HG03060 (cell line): ENCODE data around the gene OPHN1.
"Not testable (repeated sequence)": the region's sequence is repeated elsewhere in the genome, so short reads cannot be mapped to it uniquely, and the experiment has no call there.

ENCODE experiments used
- ATAC-seq: cut with Tn5 transposase; IDR thresholded peaks from one replicate; pipeline ENCODE4 v1.9.1; 2021; ENCODE audit warnings: low read depth, moderate number of reproducible peaks; ENCODE audit not compliant: unreplicated experiment

Gene OPHN1

DNA sequence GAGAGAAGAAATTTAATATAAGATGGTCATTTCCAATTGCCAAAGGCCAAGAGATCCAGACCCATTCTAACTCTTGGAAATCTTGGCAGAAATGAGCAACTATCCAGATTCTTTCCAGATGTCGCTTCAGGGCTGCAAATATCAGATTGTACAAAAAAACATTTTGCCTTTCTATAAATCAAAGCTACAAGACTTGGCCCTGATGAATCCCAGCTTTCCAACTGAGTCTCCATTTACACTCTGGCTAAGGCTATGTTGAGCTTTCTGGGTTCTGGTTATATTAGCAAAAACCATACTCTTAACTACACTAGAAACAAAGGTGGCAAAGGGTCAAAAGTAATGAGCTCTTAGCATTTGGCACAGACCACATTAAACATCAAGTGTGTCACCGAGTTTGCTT lies 345.8 kb downstream of the OPHN1 start:
- ATAC-seq, result no peak

DNA sequence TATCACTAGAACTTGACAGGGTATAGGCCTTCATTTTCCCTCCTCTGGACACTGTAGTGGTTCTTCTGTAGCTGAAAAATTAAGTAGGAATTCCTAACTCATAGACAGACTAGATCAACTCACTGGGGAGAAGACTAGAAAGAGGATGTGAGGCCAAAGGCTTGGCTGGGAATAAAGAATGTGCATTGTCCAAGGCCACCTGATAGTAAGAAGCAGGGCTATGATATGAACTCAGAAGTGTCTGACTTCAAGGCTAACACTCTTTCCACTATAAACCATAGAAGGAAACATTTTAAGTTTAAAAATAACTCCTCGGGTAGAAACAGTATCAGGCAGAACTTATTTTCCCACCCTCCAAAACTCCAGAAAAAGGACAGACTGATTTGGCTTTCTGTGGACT lies 346.6 kb downstream of the OPHN1 start:
- ATAC-seq, result no peak

- no peak for ATAC-seq
Observed at GRCh38 chrX:68084765-68085164, 348.5 kb downstream of the OPHN1 start.

DNA sequence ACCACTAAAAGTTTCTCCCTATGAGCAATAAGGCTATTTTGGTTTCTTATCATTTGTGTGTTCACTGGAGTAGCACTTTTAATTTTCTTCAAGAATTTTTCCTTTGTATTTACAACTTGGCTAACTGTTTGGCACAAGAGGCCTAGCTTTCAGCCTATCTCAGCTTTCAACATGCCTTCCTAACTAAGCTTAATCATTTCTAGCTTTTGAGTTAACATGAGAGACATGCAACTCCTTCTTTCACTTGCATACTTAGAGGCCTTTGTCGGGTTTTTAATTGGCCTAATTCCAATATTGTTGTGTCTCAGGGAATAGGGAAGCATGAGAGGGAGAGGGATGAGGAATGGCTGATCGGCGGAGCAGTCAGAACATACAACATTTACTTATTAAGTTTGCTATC lies 349.8 kb downstream of the OPHN1 start:
- no peak for ATAC-seq

GRCh38 chrX:68079961-68080360 lies 353.3 kb downstream of the OPHN1 start:
- no peak for ATAC-seq

DNA sequence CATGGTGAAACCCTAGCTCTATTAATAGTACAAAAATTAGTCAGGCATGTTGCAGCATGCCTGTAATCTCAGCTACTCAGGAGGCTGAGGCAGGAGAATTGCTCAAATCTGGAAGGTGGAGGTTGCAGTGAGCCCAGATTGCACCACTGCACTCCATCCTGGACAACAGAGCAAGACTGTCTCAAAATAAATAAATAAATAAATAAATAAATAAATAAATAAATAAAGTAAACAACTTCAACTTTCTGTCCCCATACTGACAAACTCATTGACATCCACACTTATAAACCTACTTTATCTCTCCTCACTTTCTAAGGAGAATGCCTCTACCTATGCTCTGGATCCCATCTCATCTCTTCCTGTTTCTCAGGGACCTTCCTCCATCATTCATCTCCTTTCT lies 354.5 kb downstream of the OPHN1 start:
- ATAC-seq, result not testable (repeated sequence)

DNA sequence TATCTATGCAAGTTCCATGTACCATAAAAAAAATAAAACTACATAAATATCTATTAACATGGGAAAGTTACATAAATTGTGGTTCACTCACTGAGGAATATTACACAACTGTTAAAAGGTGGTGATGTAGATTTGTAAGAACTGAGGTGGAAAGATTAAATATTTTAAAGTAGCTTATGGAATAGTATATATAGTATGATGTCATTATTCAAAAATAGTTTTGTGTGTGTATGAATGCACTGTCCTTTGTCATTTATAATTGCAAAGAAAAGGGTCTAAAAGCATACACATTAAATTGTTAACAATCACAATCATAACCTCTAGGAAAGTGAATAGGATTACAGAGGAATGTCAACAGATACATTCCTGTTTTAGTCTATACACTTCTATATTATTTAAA lies 355.9 kb downstream of the OPHN1 start:
- ATAC-seq, result no peak

DNA sequence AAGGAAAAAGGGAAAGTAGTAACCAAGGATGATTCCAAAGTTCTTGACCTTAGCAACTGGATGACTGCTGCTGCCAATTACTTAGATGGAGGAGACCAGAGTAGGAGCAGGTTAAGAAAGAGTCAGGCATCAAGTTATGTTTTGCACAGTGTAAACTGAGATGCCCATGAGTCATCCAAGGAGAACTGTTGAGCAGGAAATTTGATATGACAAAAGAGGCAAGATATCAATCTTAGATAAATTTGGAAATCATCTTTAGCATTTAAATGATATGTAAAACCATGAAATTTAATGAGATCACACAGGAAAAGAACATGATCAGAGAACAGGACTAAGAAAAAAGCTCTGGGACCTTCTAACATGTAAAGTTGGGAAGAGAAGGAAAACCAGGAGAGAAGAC lies 361.3 kb downstream of the OPHN1 start:
- no peak for ATAC-seq

- not testable (repeated sequence) for ATAC-seq
Observed at GRCh38 chrX:68070119-68070518, 363.2 kb downstream of the OPHN1 start.

- ATAC-seq, result no peak
Observed at GRCh38 chrX:68061206-68061535, 372.1 kb downstream of the OPHN1 start.

GRCh38 chrX:68060506-68061205 lies 372.6 kb downstream of the OPHN1 start:
- ATAC-seq, result no peak

DNA sequence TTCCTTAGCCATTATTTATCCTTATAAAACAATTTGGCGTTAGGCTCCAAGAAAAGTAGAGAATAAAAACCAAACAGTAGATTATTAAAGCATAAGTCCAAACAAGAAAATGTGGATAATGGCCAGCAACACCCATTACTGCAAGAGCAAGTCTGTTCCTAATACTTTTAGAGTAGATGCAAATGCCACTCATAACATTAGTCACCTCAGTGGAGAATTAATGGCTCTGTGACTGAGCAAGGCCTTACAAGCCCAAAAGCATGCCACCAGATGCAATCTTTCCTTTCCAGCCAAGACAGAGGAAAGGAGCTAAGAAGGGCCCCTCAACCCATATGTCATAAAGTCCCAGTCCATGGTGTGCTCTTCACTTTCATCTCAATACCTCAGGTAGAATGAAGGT lies 373.8 kb downstream of the OPHN1 start:
- no peak for ATAC-seq

- ATAC-seq, result no peak
Observed at GRCh38 chrX:68049466-68049865, 383.8 kb downstream of the OPHN1 start.

DNA sequence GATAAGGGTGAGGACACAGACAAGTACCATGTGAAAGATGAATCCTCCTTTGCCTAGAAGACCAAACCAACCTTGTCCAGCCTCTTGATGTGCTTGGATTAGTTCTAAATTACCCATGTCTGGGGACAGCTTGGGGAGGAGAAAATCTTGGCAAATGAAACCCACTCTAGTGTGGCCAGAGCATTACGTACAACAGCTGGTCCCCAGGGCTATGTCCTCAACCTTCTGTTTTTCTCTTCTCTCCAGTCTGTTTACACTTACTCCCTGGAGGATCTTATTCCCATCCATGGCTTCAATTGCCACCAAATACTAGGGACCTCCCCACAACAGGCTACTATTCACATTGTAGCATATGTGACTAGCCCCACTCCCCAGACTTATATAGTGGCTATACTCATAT lies 384.5 kb downstream of the OPHN1 start:
- no peak for ATAC-seq

- ATAC-seq, result no peak
Observed at GRCh38 chrX:68045008-68045577, 388.2 kb downstream of the OPHN1 start.

DNA sequence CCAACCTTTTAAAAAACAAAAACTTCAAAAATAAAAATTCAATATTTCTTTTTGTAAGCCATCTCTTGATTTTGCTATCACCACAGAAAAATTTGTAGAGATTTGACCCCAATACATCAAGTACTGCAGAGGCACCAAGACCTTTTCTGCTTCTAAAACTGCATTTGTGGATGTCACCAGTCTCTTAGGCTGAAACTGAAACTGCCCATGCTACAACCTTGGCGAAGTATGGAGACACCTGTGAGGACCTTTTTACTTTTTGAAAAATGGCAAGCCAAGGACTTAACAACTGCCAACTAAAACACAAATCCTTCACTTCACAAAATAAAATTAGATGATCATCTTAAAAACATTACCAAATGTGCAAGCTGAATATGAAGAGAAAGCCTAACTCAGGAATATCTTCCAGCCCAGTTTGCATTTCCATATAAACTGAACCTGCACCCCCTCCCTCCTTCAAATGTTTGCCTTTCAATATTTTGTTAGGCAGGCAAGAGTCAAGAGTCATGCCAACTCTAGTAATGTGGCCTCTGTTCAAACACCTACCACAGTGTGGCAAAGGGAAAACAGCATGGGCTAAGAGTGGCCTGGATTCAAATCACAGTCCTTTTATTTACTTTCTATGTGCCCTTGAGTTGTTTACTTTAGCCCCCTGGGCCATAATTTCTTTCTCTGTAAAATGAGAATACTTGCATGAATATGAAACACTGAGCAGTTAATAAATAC lies 389.4 kb downstream of the OPHN1 start:
- no peak for ATAC-seq

DNA sequence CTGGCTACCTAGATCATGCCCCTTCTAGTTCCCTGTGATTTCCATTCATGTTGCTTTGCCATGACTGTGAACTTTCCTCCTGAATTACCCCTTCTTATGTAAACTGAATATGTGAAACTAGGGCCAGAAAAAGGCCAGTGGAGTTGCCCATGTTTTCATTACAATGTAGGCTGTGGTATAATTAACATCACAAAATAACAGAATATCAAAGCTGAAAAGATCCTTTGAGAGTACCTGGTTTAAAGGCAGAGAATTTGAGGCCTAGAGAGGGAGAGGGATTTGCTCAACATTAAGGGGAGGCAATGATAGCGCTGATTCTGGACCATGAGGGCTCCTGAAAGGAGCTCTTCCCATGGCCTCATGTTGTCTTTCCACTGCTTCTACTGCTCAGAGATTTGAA lies 392.2 kb downstream of the OPHN1 start:
- no peak for ATAC-seq

GRCh38 chrX:68018248-68019203 lies 414.8 kb downstream of the OPHN1 start:
- no peak for ATAC-seq

GRCh38 chrX:67998540-67998939 lies 434.8 kb downstream of the OPHN1 start:
- no peak for ATAC-seq
